ENCODE measurements around the gene PRR7.

The PRR7 gene

DNA sequence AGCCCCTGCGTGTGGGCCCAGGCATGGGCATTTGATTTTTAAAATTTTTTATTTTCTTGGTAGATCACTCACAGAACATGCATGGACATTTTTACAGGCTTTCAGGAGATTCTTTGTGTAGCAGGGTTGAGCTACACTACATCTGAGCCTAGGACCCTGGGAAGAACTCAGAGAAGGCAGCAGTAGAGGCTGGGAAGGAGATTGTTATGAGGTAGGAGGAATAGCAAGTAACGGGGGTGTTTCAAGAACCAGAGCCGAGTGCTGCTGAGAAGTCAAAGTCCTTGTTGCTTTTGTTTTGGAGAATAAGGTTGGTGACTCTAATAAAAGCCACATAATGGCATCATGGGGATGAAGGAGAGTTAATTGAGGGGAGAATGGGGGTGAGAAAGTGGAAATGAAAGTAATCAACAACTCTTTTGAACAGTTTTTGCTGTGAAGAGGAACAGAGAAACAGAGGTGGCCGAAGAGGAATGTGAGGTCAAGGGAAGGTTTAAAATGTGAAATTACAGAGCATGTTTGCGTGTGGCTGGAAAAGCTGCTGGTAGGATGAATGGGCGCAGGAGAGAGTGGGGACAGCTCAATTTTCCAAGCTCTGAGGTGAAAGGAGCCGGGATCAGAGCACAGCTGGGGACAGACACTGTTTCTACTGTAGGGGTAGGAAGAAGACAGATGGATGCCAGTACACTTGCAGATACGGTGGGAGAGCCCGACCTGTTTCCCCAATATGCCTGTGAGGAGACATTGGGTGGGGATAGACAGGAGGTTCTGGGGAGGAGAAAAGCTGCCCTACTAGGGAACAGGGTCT, 55.5 kb downstream of the PRR7 start:
- no peak for DNase-seq

GRCh38 chr5:177502886-177503285, 56.3 kb downstream of the PRR7 start:
- no peak for DNase-seq

- DNase-seq, result no peak
Observed at GRCh38 chr5:177503351-177504085, 56.9 kb downstream of the PRR7 start.

DNA sequence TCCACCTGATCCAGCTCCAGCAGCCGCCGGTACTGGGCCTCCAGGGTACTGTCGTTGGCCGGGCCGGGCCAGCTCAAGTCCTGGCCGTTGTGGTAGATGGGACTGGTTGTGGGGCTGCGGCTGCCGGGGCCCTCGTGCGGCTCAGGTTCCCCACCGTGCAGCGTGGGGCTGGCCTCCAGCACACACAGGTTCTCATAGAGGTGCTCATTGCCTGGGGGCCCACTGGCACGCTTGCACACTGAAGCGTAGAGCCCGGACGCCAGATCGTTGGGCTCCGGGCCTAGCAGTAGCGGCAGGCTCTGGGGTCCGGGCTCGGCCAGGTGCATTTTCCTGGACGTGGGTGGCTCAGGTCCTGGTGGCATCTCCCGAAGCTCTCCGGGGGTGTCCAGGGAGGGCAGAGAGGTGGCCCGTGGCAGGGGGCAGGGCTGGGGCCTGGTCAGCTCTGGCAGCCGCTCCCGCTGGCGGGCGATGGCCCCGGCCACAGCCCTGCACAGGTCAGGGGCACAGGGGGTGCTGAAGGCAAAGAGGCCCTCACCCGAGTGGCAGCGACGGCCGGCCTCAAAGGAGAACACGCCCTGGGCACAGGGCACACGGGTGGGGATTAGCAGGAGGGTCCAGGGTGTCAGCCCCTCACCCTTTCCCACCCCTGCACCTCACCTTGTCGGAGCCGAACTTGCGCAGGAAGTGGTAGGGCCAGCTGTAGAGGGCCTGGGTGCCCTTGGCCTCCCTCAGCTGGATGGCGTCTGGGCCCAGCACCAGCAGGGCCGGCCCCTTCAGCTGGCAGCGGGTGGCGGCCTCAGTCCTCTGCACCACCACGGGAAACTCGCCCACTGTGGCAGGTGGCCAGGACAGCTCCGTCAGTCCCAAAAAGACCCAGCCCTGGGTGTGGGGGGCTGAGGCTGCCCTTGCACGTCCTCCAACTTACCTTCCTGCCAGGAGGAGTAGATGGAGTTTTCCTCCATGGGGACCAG, 57.8 kb downstream of the PRR7 start:
- DNase-seq, result no peak

GRCh38 chr5:177505075-177505474, 58.5 kb downstream of the PRR7 start:
- DNase-seq, result no peak

All from activated naive CD4-positive, alpha-beta T cell (primary cell).